HPDE6-E6E7 (cell line): ENCODE data around the gene WNT16.

ENCODE experiments used
- DNase-seq: peaks from one replicate; pipeline ENCODE4 v3.0.0; 2011; ENCODE audit warnings: missing footprints; ENCODE audit errors: extremely low spot score

Gene WNT16

DNA sequence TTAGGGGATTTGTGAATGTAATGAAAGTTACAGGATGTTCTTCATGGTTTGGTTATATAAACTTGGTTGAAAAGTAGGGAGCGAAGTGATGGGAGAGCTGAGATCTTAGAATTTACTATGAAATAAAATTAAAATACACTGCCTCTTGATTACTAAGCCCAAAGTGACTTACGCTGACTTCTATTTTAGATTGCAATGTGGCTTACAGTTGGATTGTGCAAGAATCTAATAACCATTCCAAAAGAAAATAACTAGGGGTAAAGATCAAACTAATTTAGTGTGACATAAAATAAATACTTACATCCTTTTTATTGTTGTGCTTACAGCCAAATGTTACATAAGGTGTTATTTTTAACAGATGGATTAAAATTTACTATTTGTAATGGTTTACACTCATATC, 15.3 kb downstream of the WNT16 start:
- DNase-seq, result no peak

DNA sequence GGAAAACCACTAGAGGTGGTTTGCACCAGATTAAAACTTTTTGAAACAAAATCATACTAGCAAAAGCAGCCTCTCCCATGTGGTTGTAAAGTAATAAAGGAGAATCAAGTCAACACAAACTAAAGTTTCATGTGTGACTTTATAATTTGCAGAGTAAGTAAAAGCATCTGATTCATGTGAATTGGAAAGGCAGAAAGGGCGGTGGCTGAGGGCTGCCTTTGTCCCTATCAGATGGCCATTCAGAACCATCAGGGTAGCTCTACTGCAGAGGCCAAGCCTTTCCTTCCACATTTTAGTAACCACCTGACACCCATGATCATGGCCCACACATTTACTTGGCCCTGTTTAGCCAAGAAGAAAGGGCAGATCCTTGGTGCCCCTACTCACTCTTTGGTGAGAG, 15.7 kb downstream of the WNT16 start:
- DNase-seq, result no peak

DNA sequence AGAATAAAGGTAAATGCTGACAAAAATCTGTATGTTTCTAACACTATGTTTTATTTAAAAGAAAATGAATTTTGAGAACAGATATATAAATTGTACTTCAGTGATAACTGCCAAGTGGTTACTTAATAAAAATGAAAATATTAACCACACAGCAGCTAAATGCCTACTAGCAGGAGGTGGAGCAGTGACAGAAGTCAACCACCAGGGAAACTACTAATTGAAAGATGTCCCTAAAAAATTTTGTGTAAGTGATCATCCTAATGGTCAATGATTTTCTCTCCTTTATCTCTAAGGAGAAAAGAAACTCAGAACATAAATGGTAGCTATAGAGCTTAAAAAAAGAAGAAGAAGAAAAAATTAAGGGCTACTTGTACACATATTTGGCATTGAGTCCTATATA, 22.9 kb downstream of the WNT16 start:
- DNase-seq, result no peak

DNA sequence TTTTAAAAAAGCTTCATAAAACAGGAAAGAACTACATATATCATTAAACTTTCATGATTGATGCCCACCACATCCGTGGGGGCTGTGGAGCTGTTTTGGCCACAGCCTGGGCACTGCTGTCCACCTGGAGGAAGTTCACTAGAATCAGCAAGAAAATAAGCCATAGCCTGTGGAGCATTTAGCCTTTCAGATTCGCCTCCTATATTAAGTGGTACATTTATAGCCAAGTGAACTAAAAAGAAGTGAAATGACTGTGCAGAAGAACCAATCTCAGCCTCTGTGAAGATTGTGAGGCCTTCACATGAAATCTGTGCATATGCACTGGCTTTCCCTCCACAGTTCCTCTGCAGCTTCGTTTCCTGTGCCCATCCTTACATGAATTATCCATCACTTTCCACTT, 23.5 kb downstream of the WNT16 start:
- DNase-seq, result no peak

DNA sequence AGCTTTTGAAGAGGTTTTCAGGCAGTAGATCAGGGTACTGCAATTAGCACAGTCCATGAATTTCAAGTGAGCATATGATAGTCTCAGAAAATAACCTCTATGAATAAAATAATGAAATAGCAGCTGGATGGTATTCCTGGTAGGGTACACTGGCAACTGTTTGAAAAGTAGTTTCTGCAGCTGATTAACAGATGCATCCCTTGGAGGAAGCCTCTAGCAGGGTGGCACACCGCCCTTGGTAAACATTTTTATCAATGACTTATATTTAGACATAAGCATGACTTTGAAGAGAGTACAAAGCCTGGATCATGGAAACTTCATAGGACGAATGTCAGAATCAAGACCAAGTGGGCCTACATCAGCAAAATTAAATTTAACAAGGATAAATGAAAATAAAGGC, 26.8 kb downstream of the WNT16 start:
- no peak for DNase-seq

DNA sequence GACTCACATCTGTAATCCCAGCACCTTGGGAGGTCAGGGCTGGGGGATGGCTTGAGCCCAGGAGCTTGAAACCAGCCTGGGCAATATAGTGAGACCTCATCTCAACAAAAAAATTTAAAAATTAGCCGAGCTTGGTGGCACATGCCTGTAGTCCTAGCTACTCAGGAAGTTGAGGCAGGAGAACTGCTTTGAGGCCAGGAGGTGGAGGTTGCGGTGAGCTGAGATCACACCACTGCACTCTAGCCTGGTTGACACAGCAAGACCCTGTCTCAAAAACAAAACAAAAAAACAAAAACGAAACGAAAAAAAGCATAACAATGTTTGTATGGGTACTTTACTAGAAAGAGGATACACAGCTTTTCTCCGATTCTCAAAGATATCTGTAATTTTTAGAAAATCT, 31.8 kb downstream of the WNT16 start:
- DNase-seq, result no peak

DNA sequence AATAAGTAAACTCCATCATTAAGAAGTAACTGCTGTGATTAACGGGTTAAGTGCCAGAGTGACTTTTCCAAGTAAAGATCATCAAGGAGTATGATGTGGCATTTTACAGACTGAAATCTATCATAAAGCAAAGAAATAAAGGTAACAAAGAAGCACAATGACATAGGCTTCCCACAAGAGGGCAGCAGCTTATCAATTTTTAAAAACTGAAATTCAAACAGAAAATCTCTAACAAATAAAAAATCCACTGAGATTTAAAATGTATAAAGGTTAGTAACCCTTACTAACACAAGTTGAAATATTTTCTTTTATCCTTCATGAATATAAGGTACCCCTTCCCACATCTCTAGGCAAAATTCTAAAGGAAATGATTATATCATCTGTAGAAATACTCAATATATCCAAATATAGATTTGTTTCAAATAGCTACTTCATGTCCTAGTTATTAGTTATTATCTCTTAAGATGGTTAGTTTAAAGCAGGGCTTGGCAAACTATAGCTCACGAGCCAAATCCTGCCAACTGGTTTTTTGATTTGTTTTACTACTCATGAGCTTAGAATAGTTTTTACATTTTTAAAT, 38.1 kb downstream of the WNT16 start:
- DNase-seq, result no peak

DNA sequence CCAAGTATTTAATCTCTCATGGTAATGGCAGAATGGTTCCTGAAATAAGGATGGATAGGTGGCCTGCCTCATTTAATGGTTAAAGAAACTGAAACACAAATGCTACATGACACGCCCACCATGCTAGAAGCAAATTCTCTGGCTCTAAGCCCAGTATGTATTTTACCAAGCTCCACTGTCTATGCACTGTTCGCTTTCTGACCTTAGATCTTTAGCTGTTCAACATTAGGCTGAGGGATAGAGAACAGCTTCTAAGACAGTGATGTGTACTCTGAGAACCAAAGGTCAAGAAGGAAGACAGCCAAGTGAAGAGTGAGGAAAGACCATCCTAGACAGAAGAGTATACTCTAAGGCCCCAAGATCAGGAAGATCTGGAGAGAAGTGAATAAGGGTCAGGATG, 40.7 kb downstream of the WNT16 start:
- DNase-seq, result no peak

DNA sequence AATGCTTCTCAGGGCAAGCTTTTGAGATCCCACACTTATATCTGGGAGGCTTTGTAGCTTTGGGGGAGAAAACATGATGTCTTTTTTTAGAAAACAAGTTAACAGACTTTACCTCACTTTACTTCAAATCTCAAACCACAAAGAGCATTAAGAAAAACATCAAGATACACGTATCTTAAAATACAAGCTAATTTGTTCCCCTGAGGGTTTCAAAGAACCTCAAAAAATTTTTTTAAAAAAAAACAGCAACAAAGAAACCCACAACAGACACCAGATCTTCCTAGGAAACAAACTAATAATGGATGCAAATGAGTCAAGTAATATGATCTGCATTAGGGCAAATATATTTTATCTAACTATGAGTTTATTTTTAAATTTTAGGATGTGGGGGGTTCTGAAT, 42.6 kb downstream of the WNT16 start:
- no peak for DNase-seq

DNA sequence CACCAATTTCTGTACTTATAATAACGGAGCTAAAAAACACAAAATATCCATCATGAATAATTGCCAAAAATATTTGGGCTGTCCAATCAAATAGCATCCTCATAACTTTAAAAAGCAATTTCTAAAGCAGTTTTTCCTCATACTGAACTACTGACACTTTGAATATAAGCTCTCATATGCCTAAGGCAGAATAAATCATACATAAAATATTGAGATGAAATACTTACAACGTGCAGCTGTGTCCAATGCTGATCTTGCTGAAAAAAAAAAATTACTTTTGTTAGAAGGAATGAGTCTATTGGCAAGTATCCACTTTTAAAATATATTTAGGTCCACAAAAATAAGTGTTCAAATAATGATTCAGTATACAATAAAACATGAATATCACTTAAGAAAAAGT, 43.1 kb downstream of the WNT16 start:
- DNase-seq, result no peak

DNA sequence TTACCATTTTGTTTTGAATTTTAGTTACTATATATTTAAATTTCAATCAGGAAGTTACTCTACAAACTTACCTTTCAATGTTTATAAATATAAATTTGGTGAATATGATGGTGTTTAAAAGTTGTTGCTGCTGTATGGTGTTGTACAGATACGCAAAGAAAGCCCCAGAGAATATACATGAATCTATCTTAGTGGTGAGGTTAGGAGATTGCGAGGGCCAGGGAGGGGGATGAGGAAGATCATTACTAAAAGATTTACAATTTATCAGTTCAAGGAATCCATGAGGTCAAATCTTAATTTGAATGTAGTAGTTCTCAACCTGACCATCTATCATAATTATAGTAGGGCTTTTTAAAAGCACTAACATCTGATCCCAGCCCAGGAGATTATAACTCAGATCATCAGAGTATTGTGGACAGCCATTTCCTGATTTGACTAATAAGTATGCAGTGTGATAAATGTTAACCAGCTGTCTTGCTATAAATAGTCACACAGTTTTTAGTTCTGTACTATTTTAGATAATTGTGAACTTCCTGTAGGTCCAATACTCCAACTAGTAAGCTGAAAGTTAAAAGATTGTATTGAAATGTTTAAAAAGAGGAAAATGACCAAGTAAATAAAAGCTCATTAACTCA, 43.7 kb downstream of the WNT16 start:
- DNase-seq, result no peak

DNA sequence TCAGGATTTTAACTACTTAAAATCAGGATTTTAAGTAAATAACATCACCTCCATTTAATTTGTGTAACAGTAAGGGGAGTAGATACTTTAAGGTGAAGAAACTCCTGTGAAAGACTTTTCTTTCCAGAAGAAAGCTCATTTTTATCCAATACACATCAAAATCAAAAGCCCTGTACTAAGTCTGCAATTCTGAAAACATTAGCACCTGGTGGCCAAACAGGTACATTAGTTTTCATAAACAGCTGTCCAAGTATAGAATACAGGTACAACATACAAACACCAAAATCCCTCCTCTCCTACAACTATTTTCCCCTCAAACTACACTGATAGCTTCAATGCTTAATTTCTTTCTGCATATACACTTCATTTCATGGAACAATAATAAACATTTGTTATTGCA, 44.4 kb downstream of the WNT16 start:
- DNase-seq, result no peak

DNA sequence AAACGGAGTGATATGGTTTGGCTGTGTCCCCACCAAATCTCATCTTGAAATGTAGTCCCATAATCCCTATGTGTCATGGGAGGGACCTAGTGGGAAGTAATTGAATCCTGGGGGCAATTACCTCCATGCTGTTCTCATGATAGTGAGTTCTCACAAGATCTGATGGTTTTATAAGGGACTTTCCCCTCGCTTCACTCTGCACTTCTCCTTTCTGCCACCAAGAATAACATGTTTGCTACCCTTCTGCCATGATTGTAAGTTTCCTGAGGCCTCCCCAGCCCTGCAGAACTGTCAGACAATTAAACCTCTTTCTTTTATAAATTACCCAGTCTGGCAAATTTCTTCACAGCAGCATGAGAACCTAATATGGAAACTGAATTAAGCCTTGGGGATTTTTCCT, 48.2 kb downstream of the WNT16 start:
- DNase-seq, result no peak

DNA sequence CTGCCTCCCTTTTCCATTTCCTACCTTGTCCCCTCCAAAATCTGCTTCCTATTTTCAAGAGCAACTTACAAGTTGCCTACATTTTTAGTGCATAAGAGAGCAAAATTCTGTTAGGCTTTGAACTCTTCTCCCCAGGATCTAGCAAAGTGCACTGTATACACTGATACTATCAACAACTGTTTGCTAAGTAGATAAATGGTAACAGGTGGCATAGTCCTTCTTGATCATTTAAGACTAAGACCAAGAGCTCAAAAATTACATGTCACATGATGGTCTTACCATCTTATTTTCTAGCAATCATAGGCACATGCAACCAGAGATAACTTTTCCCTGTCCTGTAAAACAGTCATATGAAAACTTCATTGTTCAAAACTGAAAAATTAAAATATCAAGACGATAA, 51.1 kb downstream of the WNT16 start:
- DNase-seq, result no peak

DNA sequence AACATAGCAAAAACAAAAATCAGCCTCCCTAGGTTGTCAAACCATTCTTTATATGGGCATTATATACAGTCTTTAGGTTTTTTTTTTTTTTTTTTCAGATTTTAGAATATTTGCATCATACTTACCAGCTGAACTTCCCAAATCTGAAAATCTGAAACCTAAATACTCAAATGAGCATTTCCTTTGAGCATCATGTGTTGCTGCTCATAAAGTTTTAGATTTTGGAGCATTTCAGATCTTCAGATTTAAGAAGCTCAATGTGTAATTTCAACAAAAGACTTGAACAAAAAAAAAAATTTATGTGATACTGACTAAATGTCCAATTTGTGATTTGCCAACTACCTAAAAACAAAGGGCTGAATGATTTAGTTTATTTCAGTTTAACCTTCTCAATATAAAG, 53.7 kb downstream of the WNT16 start:
- DNase-seq, result no peak

DNA sequence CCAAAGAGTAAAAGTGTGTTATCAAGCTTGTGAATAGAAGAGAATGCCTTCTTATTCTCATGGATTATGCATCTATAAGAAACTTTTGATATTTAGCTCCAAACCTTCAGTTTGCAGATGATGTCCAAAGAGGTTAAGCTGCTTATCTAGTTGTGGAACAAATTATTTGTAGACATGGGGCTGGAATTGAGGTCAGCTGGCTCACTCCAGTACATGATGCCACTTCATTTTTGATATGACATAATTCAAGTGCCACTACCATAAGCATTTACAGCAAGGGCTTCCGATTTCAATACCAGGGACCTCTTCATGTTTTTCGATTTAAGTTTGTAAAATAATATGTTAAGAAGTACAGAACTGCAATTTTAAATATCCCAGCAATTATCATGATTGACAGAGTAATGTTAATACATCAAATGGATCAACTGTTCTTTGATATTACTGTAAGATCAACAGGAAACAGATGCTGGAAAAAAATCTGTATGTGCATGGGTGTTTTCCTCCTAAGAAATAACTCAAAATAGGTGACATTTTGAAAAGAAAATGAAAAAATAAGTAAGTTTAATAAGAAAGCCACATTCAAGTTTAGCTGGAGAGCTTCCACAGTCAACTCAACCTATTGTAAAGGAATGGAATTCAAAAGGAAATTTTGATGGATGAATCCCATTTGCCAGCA, 54.6 kb downstream of the WNT16 start:
- no peak for DNase-seq

DNA sequence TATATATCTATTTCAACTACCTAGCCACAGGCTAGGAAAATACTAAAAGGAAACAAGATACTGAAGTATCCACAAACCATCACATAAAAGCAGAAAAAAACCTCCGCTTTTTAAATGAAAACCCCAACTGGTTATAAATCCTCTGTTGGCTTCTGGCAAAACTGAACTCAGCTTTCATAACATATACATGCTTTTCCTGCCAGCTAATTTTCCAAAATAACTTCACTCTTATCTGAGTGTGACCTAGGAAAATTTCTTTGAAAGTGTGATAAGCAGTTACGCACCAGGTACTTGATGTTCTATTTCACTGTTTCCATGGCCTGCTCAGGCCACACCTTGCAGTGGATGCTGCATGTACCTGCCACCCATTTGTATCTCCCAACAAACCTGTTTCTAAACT, 55.5 kb downstream of the WNT16 start:
- DNase-seq, result no peak

DNA sequence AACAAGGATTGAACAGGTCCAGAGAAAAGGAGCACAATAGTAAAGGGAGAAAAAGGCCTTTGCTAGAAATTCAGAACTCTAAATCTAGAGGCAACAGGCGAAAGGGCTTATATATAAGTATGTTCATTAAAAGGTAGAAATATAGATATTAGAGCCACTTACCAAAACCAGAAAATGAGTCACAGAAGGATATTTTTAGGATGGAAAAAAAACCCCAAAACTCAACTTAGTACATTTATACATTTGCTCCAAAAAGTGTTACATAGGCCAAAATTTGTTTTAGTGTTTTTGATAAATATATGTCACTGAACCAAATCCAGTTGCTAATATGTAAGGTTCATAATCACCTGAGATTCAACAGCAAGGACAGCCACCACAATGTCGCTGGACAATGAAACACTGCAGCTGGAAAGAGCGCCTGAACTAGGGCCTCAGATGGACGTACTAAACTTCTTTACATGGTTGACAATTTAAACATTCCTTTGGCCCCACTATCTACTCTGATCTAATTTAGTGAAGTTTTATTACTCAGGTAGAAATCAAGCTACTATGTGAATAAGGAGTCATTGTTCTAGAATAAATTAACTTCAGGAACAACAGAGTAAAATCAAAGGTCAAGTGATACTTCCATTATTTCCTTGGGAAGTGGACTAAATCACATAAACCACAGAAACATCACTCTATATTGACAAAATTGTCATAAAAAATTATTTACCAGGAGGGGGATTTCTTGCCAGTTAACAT, 56.4 kb downstream of the WNT16 start:
- no peak for DNase-seq

DNA sequence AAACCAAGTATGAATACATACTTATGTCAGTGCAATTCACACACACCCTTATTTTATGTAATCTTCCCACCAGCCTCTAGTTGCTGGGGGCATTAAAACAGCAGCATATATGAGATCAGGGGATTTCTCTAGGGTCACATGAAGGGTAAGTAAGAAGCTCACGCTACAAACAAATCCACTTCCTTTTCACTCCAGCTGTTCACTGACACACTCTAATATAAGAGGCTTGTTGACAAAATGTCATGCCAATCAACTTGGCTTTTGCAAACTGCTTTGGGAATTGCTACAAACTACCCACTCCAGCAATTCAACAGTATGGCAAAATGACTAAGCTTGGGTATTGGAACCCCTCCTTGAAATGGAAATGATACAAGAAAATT, 57.0 kb downstream of the WNT16 start:
- no peak for DNase-seq

DNA sequence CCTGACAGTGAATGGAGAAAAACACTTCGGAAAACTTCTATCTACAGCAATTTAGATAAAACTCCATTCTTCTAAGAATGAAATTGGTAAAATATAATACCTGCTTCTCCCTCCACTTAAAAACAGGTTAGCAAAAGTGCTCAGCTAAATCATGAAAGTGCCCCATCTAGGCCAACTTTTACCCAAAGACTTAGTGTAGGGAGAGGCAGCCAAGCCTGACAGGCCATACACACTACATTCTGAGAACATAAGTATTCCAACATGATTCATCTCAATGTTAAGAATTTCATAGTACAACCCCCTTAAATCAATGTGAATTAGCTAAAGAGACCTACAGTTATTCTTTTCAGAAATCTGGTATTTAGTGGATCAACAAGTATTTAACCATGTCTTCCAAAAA, 60.1 kb downstream of the WNT16 start:
- no peak for DNase-seq

DNA sequence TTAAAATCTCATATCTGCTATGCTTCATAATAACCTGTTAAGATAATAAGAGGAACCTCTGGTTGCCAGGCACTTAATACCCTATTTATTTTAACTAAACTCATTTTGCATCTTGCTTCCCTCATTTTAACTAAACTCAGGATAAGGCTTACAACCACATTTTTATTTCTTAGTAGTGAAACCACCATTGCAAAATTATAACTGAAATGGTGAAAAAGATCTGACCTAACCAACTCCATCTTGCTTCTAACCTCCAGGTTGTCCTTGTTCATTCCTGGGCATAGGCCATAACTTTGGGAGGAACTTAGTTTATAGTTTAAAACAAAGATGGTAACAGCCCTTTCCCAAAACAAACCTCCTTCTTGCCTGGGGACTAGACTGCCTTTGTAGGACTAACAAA, 61.3 kb downstream of the WNT16 start:
- DNase-seq, result no peak

DNA sequence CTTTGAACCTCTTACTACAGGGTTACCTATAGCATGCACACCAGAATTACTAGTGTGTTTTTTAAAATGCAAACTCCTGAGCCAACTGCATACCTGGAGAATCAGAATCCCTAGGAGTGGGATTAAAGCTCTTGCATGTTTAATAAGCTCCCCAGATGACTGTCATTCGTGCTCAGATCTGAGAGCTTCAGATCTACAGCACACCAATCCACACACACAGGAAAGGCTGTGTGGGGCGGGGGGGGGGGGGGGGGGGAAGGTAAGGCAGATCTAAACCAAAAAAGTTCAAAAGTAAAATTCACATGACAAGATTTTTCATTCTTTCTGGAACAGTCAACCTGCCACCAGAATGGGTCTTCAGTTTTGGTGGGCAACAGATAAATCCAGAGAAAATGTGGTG, 61.8 kb downstream of the WNT16 start:
- no peak for DNase-seq
